ENCODE measurements around the gene CBLB. TPM values are rescaled to one million over a fixed set of nuclear protein-coding genes. Genes with fewer than 3 reads are reported as not detected.

The CBLB gene
- total and polyA plus RNA-seq, 2 of the 4 experiments (the other 2 are of a cell fraction), result 10.1 to 20.1 TPM

- no peak overlapping the region for H3K4me2 ChIP-seq (ENCODE audit: low read depth, low read length)
- no peaks in the 10 kb centered on the region for H3K36me3 ChIP-seq (ENCODE audit: control insufficient read depth, insufficient read depth, low read length)
- H3K9me3 ChIP-seq (ENCODE audit: control insufficient read depth, insufficient read depth, low read length), result no peaks in the 10 kb centered on the region
- no peak overlapping the region for H2BK20ac ChIP-seq (ENCODE audit: low read depth, low read length)
- no peak overlapping the region for H2BK5ac ChIP-seq (ENCODE audit: low read depth, low read length, poor library complexity, severe bottlenecking)
- H3K79me1 ChIP-seq (ENCODE audit: low read depth in 1 of 2, low read length in 2 of 2), result peaks cover 11 to 14% of the 10 kb centered on the region in 2 experiments
- no peak overlapping the region for H3K14ac ChIP-seq (replicated peaks; ENCODE audit: low read depth, low read length)
- no peak overlapping the region for H4K5ac ChIP-seq (ENCODE audit: low read depth, low read length)
- H4K20me1 ChIP-seq (ENCODE audit: insufficient read depth, low read length), result no peaks in the 10 kb centered on the region; the same call in 1 of the 2 replicates
- intact Hi-C loops (cut with micrococcal nuclease), result no loop called here
- dilution Hi-C loops (cut with HindIII; ENCODE audit: low sequenced_read_pairs, unreplicated experiment), result no loop called here
- no peaks in the 10 kb centered on the region for H3K9me1 ChIP-seq (ENCODE audit: insufficient read depth, low read length)
- in situ Hi-C loops (cut with MboI; ENCODE audit: low sequenced_read_pairs), result no loop called here
- no peak overlapping the region for H2AK5ac ChIP-seq (ENCODE audit: low read depth, low read length)
- no peak overlapping the region for H3K23ac ChIP-seq (ENCODE audit: low read depth, low read length)
- H3K4me3 ChIP-seq (ENCODE audit: insufficient read depth, low read depth, low read length), result no peak overlapping the region
- H3K27me3 ChIP-seq (ENCODE audit: control insufficient read depth, insufficient read depth, low read length), result no peaks in the 10 kb centered on the region
- no peak overlapping the region for H2AK9ac ChIP-seq (replicated peaks; ENCODE audit: low read depth, low read length, poor library complexity)
- H2AFZ ChIP-seq (replicated peaks; ENCODE audit: low read length, poor library complexity), result no peak overlapping the region
- no peak overlapping the region for H3K56ac ChIP-seq (ENCODE audit: extremely low read depth, insufficient read depth, low read length)
- ChIA-PET POLR2A (ENCODE audit: unreplicated experiment) (no interaction called here), CTCF (interaction anchor here (0.7 kb wide), 1 partner anchor 31 kb away, joined by 4 read pairs; no protein-coding TSS in a partner anchor)
- no peak overlapping the region for H3K9ac ChIP-seq (ENCODE audit: low read depth, low read length)
- no peak overlapping the region for H3K27ac ChIP-seq (ENCODE audit: insufficient read depth, low read length)
- WGBS, 2 experiments (ENCODE audit: extremely low coverage in 2 of 2, insufficient read length in 1 of 2), result no CpG with 5 or more reads among the region's 3 CpGs
- no peak overlapping the region for H2BK15ac ChIP-seq (ENCODE audit: low read depth, low read length)
- no peak overlapping the region for H3K18ac ChIP-seq (ENCODE audit: low read depth, low read length)
- peaks cover 2% of the 10 kb centered on the region; the same call in 1 of the 2 replicates for H3K4me1 ChIP-seq (ENCODE audit: control insufficient read depth, insufficient read depth, low read length)
- H4K8ac ChIP-seq (ENCODE audit: low read depth in 2 of 2, low read length in 2 of 2), result no peak overlapping the region
- ATAC-seq (ENCODE audit: low read depth) (no peak), DNase-seq (no peak)
- BruUV-seq (replicated peaks), result no TSS peak
- TF ChIP-seq CEBPB (IDR thresholded peaks at IDR 0.05; ENCODE audit: low read depth, low read length), result no peak; the same call in 1 of the 2 replicates
- no peak for TF ChIP-seq CTCF (conservative IDR thresholded peaks at IDR 0.05; ENCODE audit: low read depth, low read length)
- no peak for TF ChIP-seq SMC3 (IDR thresholded peaks at IDR 0.05; ENCODE audit: low read depth, low read length)
- no peak for TF ChIP-seq BHLHE40 (IDR thresholded peaks at IDR 0.05; ENCODE audit: low read depth, low read length)
- H3K4ac ChIP-seq (ENCODE audit: low read depth, low read length), result no peak overlapping the region
- H2BK120ac ChIP-seq (ENCODE audit: low read depth, low read length), result no peak overlapping the region
- H4K91ac ChIP-seq (ENCODE audit: insufficient read depth, low read depth, low read length), result no peak overlapping the region
Measured at GRCh38 chr3:105799286-105799685, 69.5 kb downstream of the CBLB start.
